Panc1 (cell line): Measurements from ENCODE around the gene MYMK.

Source experiments
- CTCF ChIP-seq: fragments of 450-650 bp; IDR thresholded peaks from 2 replicates; pipeline ENCODE4 v1.5.1; 2017; ENCODE audit warnings: mild to moderate bottlenecking
- POLR2AphosphoS5 ChIP-seq: IDR thresholded peaks from 2 replicates; pipeline ENCODE4 v1.6.1; 2012; ENCODE audit warnings: mild to moderate bottlenecking, low read depth, low read length, moderate library complexity
- REST ChIP-seq, 2 experiments: IDR thresholded peaks; 2 replicates each; pipeline ENCODE4 v1.6.1; 2011 to 2012; ENCODE audit warnings: low read depth in 2 of 2, control low read depth in 1 of 2, low read length in 1 of 2, mild to moderate bottlenecking in 1 of 2, moderate library complexity in 1 of 2; ENCODE audit not compliant: insufficient read depth in 1 of 2
- SIN3A ChIP-seq: IDR thresholded peaks from 2 replicates; pipeline ENCODE4 v1.6.1; 2012; ENCODE audit warnings: low read depth, mild to moderate bottlenecking, low read length, moderate library complexity, borderline replicate concordance; ENCODE audit not compliant: insufficient read depth
- TCF7L2 ChIP-seq: IDR thresholded peaks from 2 replicates; pipeline ENCODE4 v1.6.1; 2011; ENCODE audit warnings: mild to moderate bottlenecking, low read depth, low read length, inconsistent platforms

- TF ChIP-seq POLR2AphosphoS5 (no peak), CTCF (no peak), TCF7L2 (no peak), REST (IDR thresholded peaks at IDR 0.05; ENCODE audit: insufficient read depth in 1 of 2, low read depth in 2 of 2, low read length in 1 of 2) (no peak), SIN3A (no peak)
Measured at GRCh38 chr9:133540698-133541025, 15.9 kb upstream of the MYMK start.
